SK-N-SH (cell line): ENCODE measurements around the gene G2E3.

Source experiments
- TF ChIP-seq, protein P1 (sequence below): IDR thresholded peaks from 2 replicates; pipeline ENCODE4 v1.4.0; 2012; ENCODE audit warnings: low read depth, borderline replicate concordance
- TF ChIP-seq, protein P2 (sequence below): fragments of 200-600 bp; sonication (generic); IDR thresholded peaks from 2 replicates; pipeline ENCODE4 v1.6.1; 2017; ENCODE audit warnings: antibody characterized with exemption, mild to moderate bottlenecking, moderate library complexity

DNA sequence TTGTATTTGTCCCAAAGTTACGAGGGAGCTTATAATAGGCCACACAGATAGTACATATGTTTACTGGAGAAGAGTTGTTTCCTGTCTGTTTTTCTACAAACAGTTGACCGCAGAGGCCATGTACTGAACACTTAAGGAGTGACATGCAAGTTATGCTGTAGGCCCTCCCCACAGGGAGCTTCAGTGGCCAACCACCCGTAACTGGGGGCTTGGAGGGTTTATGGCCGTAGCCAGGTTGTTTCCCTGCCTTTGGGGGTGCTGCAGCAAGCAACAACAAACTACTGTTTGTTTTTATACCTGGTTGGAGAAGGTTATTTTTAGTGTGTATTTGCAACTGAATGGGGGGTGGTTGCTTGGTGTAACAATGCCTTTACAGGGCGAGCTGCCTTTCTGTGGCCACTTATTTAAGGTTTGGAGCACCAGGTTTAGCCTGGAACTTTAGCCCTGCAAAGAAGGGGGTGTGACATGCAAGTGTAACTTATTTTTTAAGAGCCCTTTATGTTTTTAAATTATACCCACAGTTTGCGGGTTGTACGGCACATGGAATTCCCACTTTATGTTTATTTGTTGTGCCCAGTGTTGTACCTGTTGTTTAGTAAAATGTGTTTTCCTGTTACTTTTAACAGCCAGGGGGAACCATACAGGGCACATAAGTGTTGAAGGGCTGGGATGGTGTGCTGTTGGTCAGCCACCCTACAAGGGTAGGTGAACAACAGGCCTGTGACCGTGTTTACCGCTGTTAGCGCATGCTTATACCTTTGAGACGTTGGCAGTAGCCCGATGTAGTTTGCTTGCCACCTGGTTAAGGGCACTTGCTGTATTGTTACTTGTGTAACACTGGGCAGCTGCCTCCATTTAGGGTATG lies 29.9 kb upstream of the G2E3 start:
- TF ChIP-seq, protein P1, sequence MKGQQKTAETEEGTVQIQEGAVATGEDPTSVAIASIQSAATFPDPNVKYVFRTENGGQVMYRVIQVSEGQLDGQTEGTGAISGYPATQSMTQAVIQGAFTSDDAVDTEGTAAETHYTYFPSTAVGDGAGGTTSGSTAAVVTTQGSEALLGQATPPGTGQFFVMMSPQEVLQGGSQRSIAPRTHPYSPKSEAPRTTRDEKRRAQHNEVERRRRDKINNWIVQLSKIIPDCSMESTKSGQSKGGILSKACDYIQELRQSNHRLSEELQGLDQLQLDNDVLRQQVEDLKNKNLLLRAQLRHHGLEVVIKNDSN: no peak
- TF ChIP-seq, protein P2, sequence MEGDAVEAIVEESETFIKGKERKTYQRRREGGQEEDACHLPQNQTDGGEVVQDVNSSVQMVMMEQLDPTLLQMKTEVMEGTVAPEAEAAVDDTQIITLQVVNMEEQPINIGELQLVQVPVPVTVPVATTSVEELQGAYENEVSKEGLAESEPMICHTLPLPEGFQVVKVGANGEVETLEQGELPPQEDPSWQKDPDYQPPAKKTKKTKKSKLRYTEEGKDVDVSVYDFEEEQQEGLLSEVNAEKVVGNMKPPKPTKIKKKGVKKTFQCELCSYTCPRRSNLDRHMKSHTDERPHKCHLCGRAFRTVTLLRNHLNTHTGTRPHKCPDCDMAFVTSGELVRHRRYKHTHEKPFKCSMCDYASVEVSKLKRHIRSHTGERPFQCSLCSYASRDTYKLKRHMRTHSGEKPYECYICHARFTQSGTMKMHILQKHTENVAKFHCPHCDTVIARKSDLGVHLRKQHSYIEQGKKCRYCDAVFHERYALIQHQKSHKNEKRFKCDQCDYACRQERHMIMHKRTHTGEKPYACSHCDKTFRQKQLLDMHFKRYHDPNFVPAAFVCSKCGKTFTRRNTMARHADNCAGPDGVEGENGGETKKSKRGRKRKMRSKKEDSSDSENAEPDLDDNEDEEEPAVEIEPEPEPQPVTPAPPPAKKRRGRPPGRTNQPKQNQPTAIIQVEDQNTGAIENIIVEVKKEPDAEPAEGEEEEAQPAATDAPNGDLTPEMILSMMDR: no peak
